K562 (cell line): ENCODE results near the gene ZNF488. TPM values are rescaled to one million over a fixed set of nuclear protein-coding genes. Genes with fewer than 3 reads are reported as not detected.

Experiments
- CCAR2 ChIP-seq: fragments of 200-400 bp; formaldehyde crosslinking; IDR thresholded peaks from 2 replicates; pipeline ENCODE4 v1.6.1; 2017; ENCODE audit warnings: mild to moderate bottlenecking, low read depth, low read length
- CREB3L1 ChIP-seq: fragments of 450-650 bp; IDR thresholded peaks from 2 replicates; pipeline ENCODE4 v1.6.1; 2014; ENCODE audit warnings: low read depth, mild to moderate bottlenecking, moderate library complexity, borderline replicate concordance
- ERF ChIP-seq: fragments of 450-650 bp; formaldehyde crosslinking; IDR thresholded peaks from 2 replicates; pipeline ENCODE4 v1.4.0; 2020; ENCODE audit warnings: mild to moderate bottlenecking, mixed read lengths
- ETS2 ChIP-seq: IDR thresholded peaks from 2 replicates; pipeline ENCODE4 v1.6.1; 2016; ENCODE audit warnings: borderline replicate concordance, missing genetic modification characterization, mild to moderate bottlenecking, moderate library complexity, missing compliant biosample characterization; ENCODE audit not compliant: poor library complexity, severe bottlenecking
- ETV1 ChIP-seq: fragments of 450-650 bp; conservative IDR thresholded peaks from 2 replicates; pipeline ENCODE4 v1.6.1; 2016; ENCODE audit warnings: missing genetic modification characterization, control low read depth, low read depth, missing compliant biosample characterization
- GATA2 ChIP-seq: sonication (generic); formaldehyde crosslinking; IDR thresholded peaks from 2 replicates; pipeline ENCODE4 v1.4.0; 2020; ENCODE audit warnings: mild to moderate bottlenecking, missing genetic modification reagents
- HOXB6 ChIP-seq: fragments of 250-450 bp; sonication (Bioruptor Pico); IDR thresholded peaks from 2 replicates; pipeline ENCODE4 v1.5.1; 2022; ENCODE audit warnings: mild to moderate bottlenecking, borderline replicate concordance
- ID3 ChIP-seq, 2 experiments: fragments of 250-450 bp in 1 of 2; fragments of 450-650 bp in 1 of 2; sonication (Bioruptor Pico) in 1 of 2; IDR thresholded peaks; 2 replicates each; pipeline versions ENCODE4 v1.6.1 to v1.8.0; 2016 to 2021; ENCODE audit warnings: mild to moderate bottlenecking in 2 of 2, moderate library complexity in 2 of 2, missing compliant biosample characterization in 1 of 2, missing genetic modification characterization in 1 of 2
- IFI16 ChIP-seq: fragments of 250-450 bp; sonication (Bioruptor Pico); IDR thresholded peaks from 2 replicates; pipeline ENCODE4 v2.1.2; 2022; ENCODE audit warnings: mild to moderate bottlenecking, inconsistent platforms
- KLF1 ChIP-seq: fragments of 450-650 bp; IDR thresholded peaks from 2 replicates; pipeline ENCODE4 v1.6.1; 2016; ENCODE audit warnings: missing genetic modification characterization, missing compliant biosample characterization
- MECOM ChIP-seq: fragments of 250-450 bp; sonication (Bioruptor Pico); IDR thresholded peaks from 2 replicates; pipeline ENCODE4 v1.8.0; 2022; ENCODE audit warnings: inconsistent platforms
- MEF2A ChIP-seq: IDR thresholded peaks from 2 replicates; pipeline ENCODE4 v1.6.1; 2011; ENCODE audit warnings: low read depth, mild to moderate bottlenecking, low read length, moderate library complexity; ENCODE audit not compliant: control insufficient read depth
- NFXL1 ChIP-seq: fragments of 450-650 bp; formaldehyde crosslinking; IDR thresholded peaks from 2 replicates; pipeline ENCODE4 v1.4.0; 2021; ENCODE audit warnings: mild to moderate bottlenecking
- PML ChIP-seq: IDR thresholded peaks from 2 replicates; pipeline ENCODE4 v1.6.1; 2012; ENCODE audit warnings: low read length, inconsistent platforms
- POLR2G ChIP-seq: fragments of 200-400 bp; formaldehyde crosslinking; IDR thresholded peaks from 2 replicates; pipeline ENCODE4 v1.6.1; 2017; ENCODE audit warnings: low read depth, mild to moderate bottlenecking, antibody characterized with exemption, low read length, moderate library complexity
- RBM17 ChIP-seq: fragments of 200-400 bp; formaldehyde crosslinking; IDR thresholded peaks from 2 replicates; pipeline ENCODE4 v1.6.1; 2017; ENCODE audit warnings: low read depth, mild to moderate bottlenecking, low read length, borderline replicate concordance
- RNF2 ChIP-seq: sonication (generic); IDR thresholded peaks from 2 replicates; pipeline ENCODE4 v1.6.1; 2016
- SAFB ChIP-seq: fragments of 200-400 bp; formaldehyde crosslinking; IDR thresholded peaks from 2 replicates; pipeline ENCODE4 v1.6.1; 2017; ENCODE audit warnings: low read depth, low read length, borderline replicate concordance
- SMAD1 ChIP-seq: fragments of 150-350 bp; IDR thresholded peaks from 2 replicates; pipeline ENCODE4 v1.6.1; 2014; ENCODE audit warnings: low read length, low read depth; ENCODE audit not compliant: partially characterized antibody
- SP1 ChIP-seq: sonication (generic); formaldehyde crosslinking; IDR thresholded peaks from 2 replicates; pipeline ENCODE4 v1.8.1; 2022; ENCODE audit warnings: mild to moderate bottlenecking, missing genetic modification reagents
- SREBF1 ChIP-seq: fragments of 150-350 bp; IDR thresholded peaks from 2 replicates; pipeline ENCODE4 v1.6.1; 2014; ENCODE audit warnings: antibody characterized with exemption, low read depth, low read length, borderline replicate concordance
- SRSF3 ChIP-seq: fragments of 200-400 bp; formaldehyde crosslinking; IDR thresholded peaks from 2 replicates; pipeline ENCODE4 v1.6.1; 2016; ENCODE audit warnings: mild to moderate bottlenecking, low read length, moderate library complexity; ENCODE audit not compliant: insufficient read depth
- STAG1 ChIP-seq: sonication (generic); formaldehyde crosslinking; IDR thresholded peaks from 2 replicates; pipeline ENCODE4 v1.5.0; 2020; ENCODE audit warnings: missing genetic modification reagents, borderline replicate concordance
- TBL1XR1 ChIP-seq, 2 experiments: IDR thresholded peaks; 2 replicates each; pipeline ENCODE4 v1.6.1; 2012; ENCODE audit warnings: improper control_type of control experiment in 2 of 2, low read length in 2 of 2, mild to moderate bottlenecking in 1 of 2
- ZBTB17 ChIP-seq: fragments of 450-650 bp; formaldehyde crosslinking; IDR thresholded peaks from 2 replicates; pipeline ENCODE4 v1.4.0; 2020; ENCODE audit warnings: mild to moderate bottlenecking
- ZC3H11A ChIP-seq: IDR thresholded peaks from 2 replicates; pipeline ENCODE4 v1.6.1; 2012; ENCODE audit warnings: low read depth, low read length, improper control_type of control experiment
- ZFX ChIP-seq: sonication (generic); formaldehyde crosslinking; IDR thresholded peaks from 2 replicates; pipeline ENCODE4 v1.8.0; 2022; ENCODE audit warnings: mild to moderate bottlenecking, missing genetic modification reagents, moderate library complexity
- ZNF197 ChIP-seq: fragments of 200-800 bp; sonication (Bioruptor generic); IDR thresholded peaks from 2 replicates; pipeline ENCODE4 v1.6.1; 2016; ENCODE audit warnings: low read depth, missing genetic modification characterization, missing compliant biosample characterization
- polyA plus RNA-seq, 8 experiments: library from polyadenylated mRNA; depleted of rRNA in 4 of 8; stranded (reverse) in 5 of 8; unstranded in 3 of 8; fragments of >200 nt; fragmentation: Nextera tagmentation in 2 of 8; fragmentation: Illumina TruSeq in 1 of 8; extraction: Ambion mirVana in 2 of 8; extraction: Trizol in 1 of 8; gene quantifications; 2 replicates each; pipeline versions ENCODE4 v1.2.1 to v1.2.3, GENCODE V29; 2011 to 2014; ENCODE audit warnings: inconsistent platforms in 1 of 8, missing spikeins in 1 of 8
- total RNA-seq, 7 experiments: library from RNA; depleted of rRNA in 6 of 7; stranded (reverse); fragments of >200 nt in 6 of 7; fragmentation: Illumina TruSeq in 2 of 7; extraction: Trizol in 2 of 7; gene quantifications; 2 replicates each; pipeline versions ENCODE4 v1.2.1 to v1.2.3, GENCODE V29; 2011 to 2021; ENCODE audit warnings: low replicate concordance in 1 of 7

ZNF488 gene
- total and polyA plus RNA-seq, 9 of the 15 experiments (the other 6 are each of a cell fraction or from before 2014, with no cell fraction given): 0.03 to 0.09 (median 0.05) TPM; not detected in 3

GRCh38 chr10:47406870-47407691 is 23.0 kb upstream of the ZNF488 start (continued):
- no peak for TF ChIP-seq SMAD1
- TF ChIP-seq SAFB: no peak
- TF ChIP-seq ETV1 (tag): no peak
- no peak for TF ChIP-seq STAG1
- TF ChIP-seq NFXL1 (CRISPR knock-in tag): no peak
- TF ChIP-seq ZNF197: 0 out of 2 replicates have a peak, but pooled peaks have one; percentile 45
- TF ChIP-seq RNF2: no peak
- no peak for TF ChIP-seq IFI16 (CRISPR knock-in tag)
- TF ChIP-seq ZBTB17 (CRISPR knock-in tag): no peak
- TF ChIP-seq MEF2A: no peak
- no peak for TF ChIP-seq MECOM
- TF ChIP-seq ID3 (CRISPR knock-in tag; IDR thresholded peaks at IDR 0.05): no peak
- no peak for TF ChIP-seq ID3 (tag; IDR thresholded peaks at IDR 0.05)
- TF ChIP-seq GATA2 (CRISPR knock-in tag): peak; percentile 82
- TF ChIP-seq POLR2G: no peak
- TF ChIP-seq RBM17: no peak
- no peak for TF ChIP-seq PML
- TF ChIP-seq ZC3H11A: no peak
- no peak for TF ChIP-seq ZFX
- no peak for TF ChIP-seq TBL1XR1 (IDR thresholded peaks at IDR 0.05; ENCODE audit: low read length in 2 of 2)
- no peak for TF ChIP-seq ETS2
- TF ChIP-seq SRSF3: no peak
- TF ChIP-seq KLF1 (tag): peak; percentile 95
- TF ChIP-seq CREB3L1: no peak
- TF ChIP-seq HOXB6 (CRISPR knock-in tag): no peak
- no peak for TF ChIP-seq CCAR2
- TF ChIP-seq SREBF1: no peak
- TF ChIP-seq ERF (CRISPR knock-in tag): no peak
- TF ChIP-seq SP1 (CRISPR knock-in tag): no peak
